ENCODE measurements around the gene EEPD1.

Gene EEPD1

DNA sequence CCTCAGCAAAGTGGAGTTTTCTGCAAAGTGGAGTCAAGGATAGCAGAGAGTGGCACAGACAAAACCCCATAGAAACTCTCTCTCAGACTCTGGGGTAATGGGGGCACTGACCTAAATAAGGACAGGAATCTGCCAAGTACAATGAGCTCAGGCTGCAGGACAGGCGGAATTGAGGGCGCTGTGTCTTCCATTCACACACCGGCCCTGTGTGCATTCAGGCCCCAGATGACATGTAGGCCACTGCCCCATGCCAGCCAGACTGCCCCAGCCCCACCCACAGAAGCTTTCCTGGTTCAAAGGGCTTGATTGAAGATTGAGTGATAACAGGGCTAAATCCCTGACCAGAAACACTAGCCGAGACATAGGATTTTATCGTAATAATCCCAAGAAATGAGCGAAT, 52.7 kb downstream of the EEPD1 start:
- Histone ChIP-seq H3K36me3 (peaks cover 0 to 42% (median 0%) of the 10 kb centered on the region in 11 experiments; a peak in 4 of 22 replicates), H3K9me3 (replicated peaks in 1 of 11) (no peaks in the 10 kb centered on the region), H3K4me3 (no peak overlapping the region), H3K27me3 (no peaks in the 10 kb centered on the region), H3K4me1 (peaks cover 36 to 100% (median 51%) of the 10 kb centered on the region in 10 experiments), H4K20me1 (peaks cover 0 to 18% (median 0%) of the 10 kb centered on the region in 11 experiments; a peak in 2 of 22 replicates), H3K27ac (peak overlapping the region in 3 of 11 experiments; percentile 26 to 94 (median 91); a peak in 3 of 22 replicates), H3K4me2 (peak overlapping the region in 2 of 11 experiments; percentile 88 to 91; a peak in 4 of 22 replicates), H3K9ac (peak overlapping the region in 1 of 11 experiments; percentile 45; a peak in 1 of 22 replicates)
- no peak for TF ChIP-seq Cebpa-rat (IDR thresholded peaks at IDR 0.05)

DNA sequence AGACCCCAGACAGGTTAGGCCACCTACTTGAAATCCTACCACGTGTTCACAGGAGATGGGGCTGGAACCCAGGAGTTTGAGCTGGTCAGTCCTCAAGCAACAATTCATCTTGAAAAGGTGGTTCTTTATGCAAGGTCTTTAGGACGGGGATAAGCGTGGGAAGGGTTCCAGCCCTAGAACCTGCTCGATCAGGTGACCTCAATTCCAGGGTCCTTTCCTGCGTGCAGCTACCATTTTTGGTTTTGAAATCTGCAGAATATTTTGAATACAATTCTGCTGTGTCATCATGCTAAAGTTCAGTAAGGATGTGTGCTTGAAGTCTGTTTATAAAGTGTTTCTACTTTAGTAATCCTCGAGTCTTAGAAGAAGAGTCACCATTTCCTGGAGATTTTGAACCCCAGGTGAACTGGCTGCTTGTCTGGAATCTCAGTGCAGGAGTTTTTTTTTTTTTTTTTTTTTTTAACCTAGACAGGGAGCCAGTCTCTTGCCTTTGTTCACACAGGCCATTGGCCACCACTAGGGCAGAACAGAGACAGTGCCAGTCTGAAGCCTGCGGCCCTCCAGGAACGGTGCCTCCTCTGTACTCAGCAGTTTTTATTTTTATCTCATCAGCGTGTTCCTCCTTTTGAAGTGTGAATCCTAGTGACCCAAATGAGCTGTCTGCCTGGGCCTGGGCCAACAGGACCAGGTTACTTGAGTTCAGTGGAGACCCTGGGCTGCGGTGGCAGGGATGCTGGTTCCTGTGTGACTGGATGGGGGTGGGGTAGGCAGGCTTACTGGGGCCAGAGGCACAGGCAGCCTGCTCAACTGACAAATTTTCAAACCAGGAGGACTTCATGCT, 54.6 kb downstream of the EEPD1 start:
- H4K20me1 ChIP-seq, result peaks cover 0 to 3% (median 0%) of the 10 kb centered on the region in 11 experiments; a peak in 2 of 22 replicates
- H3K4me3 ChIP-seq, result 0 out of 20 replicates have a peak overlapping the region, but pooled peaks of 1 of the 10 experiments have one; percentile 5
- H3K4me2 ChIP-seq, result peak overlapping the region; percentile 63 to 93 (median 77)
- peak overlapping the region; percentile 3 to 94 (median 72); a peak in 21 of 22 replicates for H3K27ac ChIP-seq
- H3K9me3 ChIP-seq (replicated peaks in 1 of 11), result no peaks in the 10 kb centered on the region
- H3K4me1 ChIP-seq, result peaks cover 36 to 92% (median 51%) of the 10 kb centered on the region in 10 experiments
- H3K36me3 ChIP-seq, result peaks cover 0 to 31% (median 0%) of the 10 kb centered on the region in 11 experiments; a peak in 3 of 22 replicates
- no peaks in the 10 kb centered on the region for H3K27me3 ChIP-seq
- peak overlapping the region in 9 of 11 experiments; percentile 13 to 85 (median 63); a peak in 14 of 22 replicates for H3K9ac ChIP-seq
- no peak for TF ChIP-seq Cebpa-rat (IDR thresholded peaks at IDR 0.05)

DNA sequence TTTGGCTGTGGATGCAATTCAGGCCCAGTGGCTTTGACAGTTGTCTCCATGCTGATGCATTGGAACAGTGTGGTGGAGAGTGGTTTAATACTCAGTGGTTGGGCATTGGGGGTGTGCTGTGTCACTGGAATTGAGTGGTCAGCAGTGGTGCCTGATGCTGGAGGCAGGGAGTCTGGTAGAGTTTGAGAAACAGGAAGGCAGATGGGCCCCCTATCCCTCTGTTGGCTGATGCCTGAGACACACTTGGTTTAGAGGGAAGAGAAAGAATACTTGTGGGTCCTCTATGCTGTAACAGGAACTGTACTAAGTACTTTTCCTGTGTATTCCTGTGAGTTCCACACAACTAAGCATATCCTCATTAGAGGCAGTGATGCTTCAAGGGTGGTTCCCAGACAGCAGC, 55.4 kb downstream of the EEPD1 start:
- Histone ChIP-seq H4K20me1 (peaks cover 0 to 2% (median 0%) of the 10 kb centered on the region in 11 experiments; a peak in 2 of 22 replicates), H3K36me3 (peaks cover 0 to 29% (median 0%) of the 10 kb centered on the region in 11 experiments; a peak in 6 of 22 replicates), H3K27ac (peak overlapping the region; percentile 3 to 94 (median 72); a peak in 21 of 22 replicates), H3K4me1 (peaks cover 34 to 91% (median 44%) of the 10 kb centered on the region in 10 experiments), H3K9me3 (replicated peaks in 1 of 11) (peaks cover 0 to 4% (median 0%) of the 10 kb centered on the region in 11 experiments; a peak in 2 of 22 replicates), H3K9ac (peak overlapping the region in 8 of 11 experiments; percentile 13 to 85 (median 66); a peak in 14 of 22 replicates), H3K4me3 (0 out of 20 replicates have a peak overlapping the region, but pooled peaks of 1 of the 10 experiments have one; percentile 5), H3K4me2 (peak overlapping the region; percentile 63 to 93 (median 77)), H3K27me3 (no peaks in the 10 kb centered on the region)
- TF ChIP-seq Cebpa-rat (IDR thresholded peaks at IDR 0.05), result no peak

DNA sequence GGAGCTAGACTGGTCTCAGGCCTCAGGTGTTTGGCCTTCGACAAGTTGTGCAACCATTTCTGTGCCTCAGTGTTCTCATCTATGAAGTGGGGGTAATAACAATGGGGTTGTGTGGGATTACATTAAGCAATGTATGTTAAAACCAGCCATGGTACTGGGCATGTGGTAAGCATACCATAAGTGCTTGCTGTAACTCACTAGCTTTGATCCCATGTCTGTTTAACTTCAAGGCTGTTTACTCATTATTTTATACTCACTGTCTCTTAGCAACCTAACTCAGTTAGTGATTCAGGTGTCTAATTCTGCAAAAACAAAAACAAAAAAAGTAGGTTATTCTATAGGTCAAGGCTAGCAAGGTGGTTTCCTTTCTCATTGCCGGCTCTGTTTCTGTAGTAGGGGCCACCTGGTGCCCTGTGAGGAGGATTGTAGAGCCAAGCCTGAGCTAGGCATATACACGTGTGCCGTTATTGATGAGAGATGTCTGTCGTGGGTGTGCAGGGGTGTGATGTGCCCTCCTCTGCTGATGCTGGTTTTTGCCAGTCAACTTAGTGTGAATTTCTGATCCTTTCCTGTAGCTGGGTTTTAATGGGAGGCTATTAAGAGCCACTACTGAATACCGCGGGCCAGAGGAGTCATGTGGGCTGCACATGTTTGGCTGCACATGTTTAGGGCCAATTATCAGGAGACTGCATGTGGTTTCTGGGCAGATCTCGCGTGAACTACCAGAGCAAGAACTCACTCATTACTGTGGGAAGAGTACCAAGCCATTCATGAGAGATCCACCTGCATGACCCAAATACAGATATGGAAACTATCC, 56.2 kb downstream of the EEPD1 start:
- Histone ChIP-seq H3K9me3 (replicated peaks in 1 of 11) (peaks cover 0 to 12% (median 0%) of the 10 kb centered on the region in 11 experiments; a peak in 2 of 22 replicates), H3K27me3 (no peaks in the 10 kb centered on the region), H3K4me3 (no peak overlapping the region), H3K36me3 (peaks cover 0 to 31% (median 0%) of the 10 kb centered on the region in 11 experiments; a peak in 7 of 22 replicates), H3K27ac (peak overlapping the region in 9 of 11 experiments; percentile 19 to 94 (median 79); a peak in 17 of 22 replicates), H4K20me1 (peaks cover 0 to 10% (median 0%) of the 10 kb centered on the region in 11 experiments; a peak in 2 of 22 replicates), H3K4me2 (peak overlapping the region; percentile 63 to 93 (median 77)), H3K4me1 (peaks cover 35 to 91% (median 45%) of the 10 kb centered on the region in 10 experiments), H3K9ac (peak overlapping the region in 5 of 11 experiments; percentile 63 to 85 (median 79); a peak in 8 of 22 replicates)
- peak in 2 of 11 experiments; percentile 7 to 22; a peak in 2 of 22 replicates for TF ChIP-seq Cebpa-rat (IDR thresholded peaks at IDR 0.05)

DNA sequence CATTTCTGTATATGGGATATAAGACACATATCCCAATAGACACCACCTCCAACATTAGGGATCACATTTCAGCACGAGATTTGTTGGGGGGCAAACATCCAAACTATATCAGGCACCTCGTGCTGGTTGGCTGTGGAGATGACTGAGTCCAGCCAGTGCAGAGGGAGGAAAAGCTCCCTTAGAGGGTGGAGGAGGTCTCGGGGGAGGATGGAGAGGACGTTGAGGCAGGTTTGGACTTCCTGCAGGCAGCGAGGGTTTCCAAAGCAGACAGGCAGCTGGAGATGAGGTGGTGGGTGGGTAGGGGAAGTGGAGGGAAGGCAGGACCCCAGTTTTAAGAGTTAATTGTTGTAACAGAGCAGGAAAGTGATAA, 56.7 kb downstream of the EEPD1 start:
- no peak overlapping the region for H3K4me3 ChIP-seq
- TF ChIP-seq Cebpa-rat (IDR thresholded peaks at IDR 0.05), result no peak

DNA sequence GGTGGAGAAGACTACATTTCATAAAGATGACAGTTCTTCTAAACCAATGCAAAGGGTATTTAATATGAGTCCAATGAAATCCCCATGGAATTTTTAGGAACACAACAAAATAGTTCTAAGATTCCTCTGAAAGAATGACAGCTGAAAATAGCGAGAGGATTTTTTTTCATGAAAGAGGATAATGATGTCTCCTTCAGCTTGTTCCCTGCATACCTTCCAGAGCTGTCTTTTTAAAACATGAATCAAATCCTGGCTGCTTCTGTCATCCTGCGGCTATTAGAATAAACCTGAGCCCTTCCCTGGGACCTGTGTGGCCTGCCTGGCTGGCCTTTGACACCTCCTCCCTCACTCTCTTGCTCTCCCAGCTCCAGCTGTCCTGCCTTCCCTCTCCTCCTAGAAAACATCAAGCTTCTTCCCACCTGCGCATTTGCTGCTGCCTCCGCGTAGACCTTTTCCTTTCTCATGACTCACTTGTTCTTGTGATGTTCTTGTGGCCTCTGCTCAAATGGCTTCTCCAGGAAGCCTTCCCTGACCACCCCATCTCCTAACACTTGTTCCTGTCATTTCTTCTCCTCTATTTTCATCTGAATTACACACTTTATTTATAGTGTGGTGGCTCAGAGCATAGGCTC, 57.4 kb downstream of the EEPD1 start:
- Histone ChIP-seq H3K27ac (peak overlapping the region in 8 of 11 experiments; percentile 13 to 94 (median 62); a peak in 7 of 22 replicates), H4K20me1 (peaks cover 0 to 17% (median 0%) of the 10 kb centered on the region in 11 experiments; a peak in 2 of 22 replicates), H3K4me3 (no peak overlapping the region), H3K9me3 (replicated peaks in 1 of 11) (peaks cover 0 to 12% (median 0%) of the 10 kb centered on the region in 11 experiments; a peak in 2 of 22 replicates), H3K4me1 (peaks cover 47 to 91% (median 55%) of the 10 kb centered on the region in 10 experiments), H3K4me2 (peak overlapping the region; percentile 63 to 93 (median 77)), H3K27me3 (no peaks in the 10 kb centered on the region), H3K36me3 (peaks cover 0 to 38% (median 0%) of the 10 kb centered on the region in 11 experiments; a peak in 7 of 22 replicates), H3K9ac (peak overlapping the region in 3 of 11 experiments; percentile 2 to 85 (median 45); a peak in 5 of 22 replicates)
- TF ChIP-seq Cebpa-rat (IDR thresholded peaks at IDR 0.05), result no peak

More for the DNA sequence above, 56.7 kb downstream of the EEPD1 start:
- H3K9ac ChIP-seq, result peak overlapping the region in 3 of 11 experiments; percentile 2 to 85 (median 79); a peak in 3 of 22 replicates
- H3K4me2 ChIP-seq, result peak overlapping the region; percentile 63 to 93 (median 77)
- peaks cover 41 to 91% (median 49%) of the 10 kb centered on the region in 10 experiments for H3K4me1 ChIP-seq
- H3K36me3 ChIP-seq, result peaks cover 0 to 32% (median 0%) of the 10 kb centered on the region in 11 experiments; a peak in 7 of 22 replicates
- H3K27me3 ChIP-seq, result no peaks in the 10 kb centered on the region
- peaks cover 0 to 12% (median 0%) of the 10 kb centered on the region in 11 experiments; a peak in 2 of 22 replicates for H3K9me3 ChIP-seq (replicated peaks in 1 of 11)
- H3K27ac ChIP-seq, result peak overlapping the region in 6 of 11 experiments; percentile 13 to 94 (median 86); a peak in 8 of 22 replicates
- H4K20me1 ChIP-seq, result peaks cover 0 to 16% (median 0%) of the 10 kb centered on the region in 11 experiments; a peak in 2 of 22 replicates

DNA sequence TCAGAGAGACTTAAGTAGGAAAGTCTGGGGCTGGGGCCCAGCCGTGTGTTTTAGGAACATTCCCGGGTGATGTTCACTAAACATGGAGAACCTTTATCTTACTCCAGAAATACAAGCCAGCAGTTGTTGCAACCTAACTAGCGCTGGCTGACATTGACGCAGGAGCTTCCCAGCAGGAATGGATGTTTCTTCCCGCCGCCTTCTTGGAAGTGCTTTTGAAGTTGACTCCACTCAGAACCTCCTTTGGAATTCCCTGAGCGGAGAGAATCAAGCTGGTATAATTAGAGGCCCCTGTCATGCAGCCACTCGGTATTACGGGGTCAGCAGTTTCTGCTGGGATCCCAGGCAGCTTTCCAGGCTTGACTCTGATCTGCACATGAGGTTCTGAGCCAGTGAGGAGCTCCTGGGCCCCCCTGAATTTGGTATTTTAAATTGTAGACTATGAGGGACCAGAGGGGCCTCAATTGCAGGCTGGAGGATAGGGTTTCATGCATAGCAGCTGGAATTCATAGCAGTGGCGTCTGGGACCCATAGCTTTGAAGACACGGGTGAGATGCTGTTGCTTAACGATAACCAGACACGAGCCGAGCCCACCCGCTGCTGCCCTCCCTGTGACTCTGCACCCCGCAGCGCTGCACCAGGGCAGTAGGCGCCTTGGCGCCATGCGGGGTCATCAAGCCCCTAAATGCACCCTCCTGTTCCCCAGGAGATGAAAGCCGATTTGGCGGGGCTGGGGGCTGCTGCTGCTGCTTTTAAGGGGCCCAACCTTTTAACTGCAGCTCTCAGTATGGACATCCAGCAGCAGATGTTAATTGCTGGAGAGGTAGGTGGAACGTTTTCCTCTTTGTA, 61.8 kb downstream of the EEPD1 start:
- H3K9ac ChIP-seq, result no peak overlapping the region
- H3K36me3 ChIP-seq, result peaks cover 0 to 41% (median 0%) of the 10 kb centered on the region in 11 experiments; a peak in 7 of 22 replicates
- H3K27me3 ChIP-seq, result no peaks in the 10 kb centered on the region
- peaks cover 0 to 12% (median 0%) of the 10 kb centered on the region in 11 experiments; a peak in 2 of 22 replicates for H3K9me3 ChIP-seq (replicated peaks in 1 of 11)
- no peak overlapping the region for H3K4me3 ChIP-seq
- peak overlapping the region; percentile 51 to 82 (median 71) for H3K4me2 ChIP-seq
- H3K4me1 ChIP-seq, result peaks cover 40 to 88% (median 48%) of the 10 kb centered on the region in 10 experiments
- TF ChIP-seq Cebpa-rat (IDR thresholded peaks at IDR 0.05), result no peak
- peaks cover 0 to 17% (median 0%) of the 10 kb centered on the region in 11 experiments; a peak in 2 of 22 replicates for H4K20me1 ChIP-seq
- no peak overlapping the region for H3K27ac ChIP-seq
